IMR-90 (cell line): ENCODE results near the gene XAF1. TPM values are rescaled to one million over a fixed set of nuclear protein-coding genes. Genes with fewer than 3 reads are reported as not detected.

Experiments
- ATAC-seq: fragments of 200-7000 bp; cut with Tn5 transposase; 2 replicates; pipeline ENCODE4 v1.9.1; 2020; ENCODE audit warnings: low read depth, mild to moderate bottlenecking, moderate library complexity
- BruUV-seq: library from RNA; stranded (reverse); fragments of 400-500 nt; replicated peaks from 2 replicates; lab custom pipeline; 2021; lab: Mats Ljungman, UMichigan
- CTCF ChIA-PET: fragments of 300-600 bp; formaldehyde crosslinking; extraction: SDS; loops from one replicate; lab custom pipeline; 2021; ENCODE audit warnings: antibody characterized with exemption; lab: Yijun Ruan, JAX
- POLR2A ChIA-PET: fragments of 300-600 bp; sonication (Branson Sonifier 250); formaldehyde crosslinking; loops from one replicate; lab custom pipeline; 2022; ENCODE audit warnings: antibody characterized with exemption; ENCODE audit not compliant: unreplicated experiment; lab: Charles Lee
- DNase-seq: peaks from one replicate; pipeline ENCODE4 v3.0.0; 2013
- H2AFZ ChIP-seq: replicated peaks from 2 replicates; pipeline ENCODE3; 2013; ENCODE audit warnings: low read length, mild to moderate bottlenecking; ENCODE audit not compliant: poor library complexity
- H2AK5ac ChIP-seq: 2 replicates; pipeline ENCODE4 v1.6.1; 2013; ENCODE audit warnings: low read depth, low read length, inconsistent platforms
- H2AK9ac ChIP-seq: replicated peaks from 2 replicates; pipeline ENCODE3; 2013; ENCODE audit warnings: mild to moderate bottlenecking, low read depth, low read length, moderate library complexity; ENCODE audit not compliant: poor library complexity
- H2BK120ac ChIP-seq: 2 replicates; pipeline ENCODE4 v1.6.1; 2013; ENCODE audit warnings: low read depth, low read length, inconsistent platforms
- H2BK15ac ChIP-seq: 3 replicates; pipeline ENCODE4 v1.6.1; 2013; ENCODE audit warnings: low read depth, low read length, inconsistent platforms
- H2BK20ac ChIP-seq: 2 replicates; pipeline ENCODE4 v1.6.1; 2013; ENCODE audit warnings: low read depth, mild to moderate bottlenecking, inconsistent platforms, low read length, moderate library complexity
- H2BK5ac ChIP-seq: 2 replicates; pipeline ENCODE4 v1.6.1; 2013; ENCODE audit warnings: mild to moderate bottlenecking, low read depth, low read length, inconsistent platforms; ENCODE audit not compliant: poor library complexity, severe bottlenecking
- H3K14ac ChIP-seq: replicated peaks from 2 replicates; pipeline ENCODE4 v1.6.1; 2013; ENCODE audit warnings: low read depth, low read length, inconsistent platforms
- H3K18ac ChIP-seq: 2 replicates; pipeline ENCODE4 v1.6.1; 2013; ENCODE audit warnings: low read depth, low read length, control low read depth
- H3K23ac ChIP-seq: 2 replicates; pipeline ENCODE4 v1.6.1; 2013; ENCODE audit warnings: low read depth, low read length, inconsistent platforms
- H3K27ac ChIP-seq: 2 replicates; pipeline ENCODE4 v1.5.1; 2013; ENCODE audit warnings: mild to moderate bottlenecking, control low read depth, low read length; ENCODE audit not compliant: insufficient read depth
- H3K27me3 ChIP-seq: 2 replicates; pipeline ENCODE4 v1.6.1; 2013; ENCODE audit warnings: low read length; ENCODE audit not compliant: control insufficient read depth, insufficient read depth
- H3K36me3 ChIP-seq: 2 replicates; pipeline ENCODE4 v1.6.1; 2013; ENCODE audit warnings: low read length, mixed read lengths; ENCODE audit not compliant: control insufficient read depth, insufficient read depth
- H3K4ac ChIP-seq: 2 replicates; pipeline ENCODE4 v1.6.1; 2013; ENCODE audit warnings: low read depth, low read length, inconsistent platforms
- H3K4me1 ChIP-seq: 2 replicates; pipeline ENCODE4 v1.6.1; 2013; ENCODE audit warnings: low read length, mixed read lengths; ENCODE audit not compliant: control insufficient read depth, insufficient read depth
- H3K4me2 ChIP-seq: 2 replicates; pipeline ENCODE4 v1.6.1; 2013; ENCODE audit warnings: low read depth, mild to moderate bottlenecking, control low read depth, low read length, moderate library complexity
- H3K4me3 ChIP-seq: 2 replicates; pipeline ENCODE4 v1.5.1; 2013; ENCODE audit warnings: low read depth, mild to moderate bottlenecking, control low read depth, low read length, moderate library complexity; ENCODE audit not compliant: insufficient read depth
- H3K56ac ChIP-seq: 2 replicates; pipeline ENCODE4 v1.6.1; 2013; ENCODE audit warnings: low read length, inconsistent platforms; ENCODE audit not compliant: insufficient read depth; ENCODE audit errors: extremely low read depth
- H3K79me1 ChIP-seq, 2 experiments: 2 replicates each; pipeline ENCODE4 v1.6.1; 2013; ENCODE audit warnings: low read length in 2 of 2, inconsistent platforms in 1 of 2, low read depth in 1 of 2
- H3K9ac ChIP-seq: 2 replicates; pipeline ENCODE4 v1.6.1; 2013; ENCODE audit warnings: low read depth, low read length, control low read depth
- H3K9me1 ChIP-seq: 2 replicates; pipeline ENCODE4 v1.6.1; 2013; ENCODE audit warnings: low read length, inconsistent platforms; ENCODE audit not compliant: insufficient read depth
- H3K9me3 ChIP-seq: 2 replicates; pipeline ENCODE4 v1.6.1; 2013; ENCODE audit warnings: low read length; ENCODE audit not compliant: control insufficient read depth, insufficient read depth
- H4K20me1 ChIP-seq: 2 replicates; pipeline ENCODE4 v1.6.1; 2013; ENCODE audit warnings: low read length, inconsistent platforms; ENCODE audit not compliant: insufficient read depth
- H4K5ac ChIP-seq: 2 replicates; pipeline ENCODE4 v1.6.1; 2013; ENCODE audit warnings: mild to moderate bottlenecking, low read depth, low read length, control low read depth
- H4K8ac ChIP-seq, 2 experiments: 2 replicates each; pipeline ENCODE4 v1.6.1; 2013; ENCODE audit warnings: low read depth in 2 of 2, low read length in 2 of 2, control low read depth in 1 of 2, inconsistent platforms in 1 of 2
- H4K91ac ChIP-seq: 2 replicates; pipeline ENCODE4 v1.6.1; 2013; ENCODE audit warnings: low read depth, low read length, inconsistent platforms; ENCODE audit not compliant: insufficient read depth
- CHD1 ChIP-seq: IDR thresholded peaks from 2 replicates; pipeline ENCODE4 v1.6.1; 2012; ENCODE audit warnings: low read depth, low read length, improper control_type of control experiment
- ELK1 ChIP-seq: fragments of 150-350 bp; IDR thresholded peaks from 2 replicates; pipeline ENCODE4 v1.6.1; 2016; ENCODE audit warnings: low read depth, mild to moderate bottlenecking, low read length, moderate library complexity, borderline replicate concordance
- MXI1 ChIP-seq: IDR thresholded peaks from 2 replicates; pipeline ENCODE4 v1.6.1; 2012; ENCODE audit warnings: low read depth, mild to moderate bottlenecking, low read length, moderate library complexity, borderline replicate concordance
- RCOR1 ChIP-seq: IDR thresholded peaks from 2 replicates; pipeline ENCODE4 v1.6.1; 2012; ENCODE audit warnings: mild to moderate bottlenecking, low read length, improper control_type of control experiment; ENCODE audit not compliant: insufficient replicate concordance
- SMC3 ChIP-seq: fragments of 150-350 bp; IDR thresholded peaks from 2 replicates; pipeline ENCODE4 v1.6.1; 2016; ENCODE audit warnings: low read depth, mild to moderate bottlenecking, antibody characterized with exemption, low read length, moderate library complexity
- WGBS, 2 experiments: methylation state at CpG; one replicate each; pipeline versions ENCODE4 v1.1.5 to v1.1.7; 2013; ENCODE audit warnings: missing lambda C conversion rate in 2 of 2; ENCODE audit not compliant: insufficient read length in 1 of 2; ENCODE audit errors: extremely low coverage in 2 of 2; 5-methylcytosine and 5-hydroxymethylcytosine counted together
- dilution Hi-C: fragments of 300-500 bp; cut with HindIII; formaldehyde crosslinking; loops from one replicate; pipeline ENCODE4 v1.14.3; 2018; ENCODE audit warnings: low sequenced_read_pairs; ENCODE audit not compliant: unreplicated experiment
- in situ Hi-C: fragments of 300-500 bp; cut with MboI; formaldehyde crosslinking; loops from 3 replicates; pipeline ENCODE4 v1.14.3; 2019; ENCODE audit warnings: low sequenced_read_pairs, inconsistent platforms, mixed read lengths
- intact Hi-C: fragments of 100-400 bp; cut with micrococcal nuclease; formaldehyde crosslinking; loops from 2 replicates; pipeline ENCODE4 v1.10.0; 2022
- polyA plus RNA-seq, 3 experiments: library from polyadenylated mRNA; depleted of rRNA; stranded (reverse); fragments of >200 nt; gene quantifications; 2 replicates each; pipeline ENCODE4 v1.2.3, GENCODE V29; 2012; ENCODE audit warnings: low replicate concordance in 1 of 3
- total RNA-seq: library from RNA; depleted of rRNA; stranded (reverse); fragments of >200 nt; gene quantifications from 2 replicates; pipeline ENCODE4 v1.2.3, GENCODE V29; 2012

XAF1 gene
- total and polyA plus RNA-seq, 2 of the 4 experiments (the other 2 are of a cell fraction): 1.3 to 3.9 TPM

GRCh38 chr17:6757747-6758146 lies 1.9 kb downstream of the XAF1 start:
- H3K14ac ChIP-seq: no peak overlapping the region
- no peak overlapping the region for H3K4me2 ChIP-seq
- ChIA-PET CTCF (no interaction called here), POLR2A (no interaction called here)
- H3K9me3 ChIP-seq: no peaks in the 10 kb centered on the region
- no peak overlapping the region for H4K5ac ChIP-seq
- no peaks in the 10 kb centered on the region for H3K79me1 ChIP-seq
- H3K27ac ChIP-seq: no peak overlapping the region
- H3K4me1 ChIP-seq: peaks cover 9% of the 10 kb centered on the region
- WGBS, 2 experiments: no CpG with 5 or more reads among the region's 2 CpGs
- BruUV-seq: no TSS peak
- no peak overlapping the region for H3K56ac ChIP-seq
- no peaks in the 10 kb centered on the region for H4K20me1 ChIP-seq
- no peaks in the 10 kb centered on the region for H3K36me3 ChIP-seq
- no peak overlapping the region for H4K91ac ChIP-seq
- no peaks in the 10 kb centered on the region; the same call in 1 of the 2 replicates for H3K27me3 ChIP-seq
- H3K23ac ChIP-seq: no peak overlapping the region
- no peak overlapping the region for H2AK9ac ChIP-seq
- peaks cover 6% of the 10 kb centered on the region for H3K9me1 ChIP-seq
- H3K18ac ChIP-seq: no peak overlapping the region
- no peak overlapping the region for H2BK5ac ChIP-seq
- intact Hi-C loops (loop anchor here (10.0 kb wide), 1 partner anchor 93 kb away; no protein-coding TSS in a partner anchor), in situ Hi-C loops (no loop called here), dilution Hi-C loops (no loop called here)
- no peak overlapping the region for H3K4me3 ChIP-seq
- ATAC-seq (no peak), DNase-seq (no peak)
- no peak overlapping the region for H2BK20ac ChIP-seq
- H2AK5ac ChIP-seq: no peak overlapping the region
- H2BK120ac ChIP-seq: no peak overlapping the region
- no peak overlapping the region for H3K9ac ChIP-seq
- H4K8ac ChIP-seq: no peak overlapping the region
- H2AFZ ChIP-seq: no peak overlapping the region
- H2BK15ac ChIP-seq: no peak overlapping the region
- no peak for TF ChIP-seq RCOR1
- TF ChIP-seq ELK1: no peak
- TF ChIP-seq CHD1: no peak
- no peak for TF ChIP-seq MXI1
- no peak for TF ChIP-seq SMC3
- no peak overlapping the region for H3K4ac ChIP-seq
